Body of pancreas (tissue), 4 donors: ENCODE data around the gene SMG9. TPM values are rescaled to one million over a fixed set of nuclear protein-coding genes. Genes with fewer than 3 reads are reported as not detected.

Experiments
- ATAC-seq: fragments of 150-250 bp; one replicate; pipeline ENCODE4 v1.9.1; 2016
- DNase-seq, 4 donors: peaks; one replicate each; pipeline ENCODE4 v3.0.0-alpha.2; 2019
- H3K27ac ChIP-seq, 4 donors: fragments of 200-600 bp; sonication (generic); 1 replicate in 3 of 4; 2 replicates in 1 of 4; pipeline versions ENCODE4 v1.5.1 to v1.6.1; 2016 to 2019; ENCODE audit warnings: mild to moderate bottlenecking in 1 of 4, mixed read lengths in 1 of 4, moderate library complexity in 1 of 4
- H3K27me3 ChIP-seq, 2 donors: fragments of 200-600 bp; sonication (generic); one replicate each; pipeline ENCODE4 v1.6.0; 2016; ENCODE audit warnings: mild to moderate bottlenecking in 1 of 2
- H3K36me3 ChIP-seq, 2 donors: fragments of 200-600 bp; sonication (generic); replicated peaks in 1 of 2; 2 replicates each; pipeline ENCODE4 v1.5.1; 2016; ENCODE audit warnings: low read depth in 2 of 2; ENCODE audit not compliant: insufficient read depth in 1 of 2
- H3K4me1 ChIP-seq: fragments of 200-600 bp; sonication (generic); one replicate; pipeline ENCODE4 v1.6.0; 2016
- H3K4me3 ChIP-seq, 2 donors: fragments of 200-600 bp; sonication (generic); 1 replicate in 1 of 2; 2 replicates in 1 of 2; pipeline ENCODE4 v1.5.1; 2016 to 2019
- H3K9me3 ChIP-seq, 3 donors: fragments of 200-600 bp; sonication (generic); 1 replicate in 2 of 3; 2 replicates in 1 of 3; pipeline ENCODE4 v1.5.1; 2016
- POLR2A ChIP-seq, 3 donors: fragments of 450-650 bp; IDR thresholded peaks; one replicate each; pipeline ENCODE4 v1.6.1; 2016; ENCODE audit warnings: antibody characterized with exemption in 3 of 3, mild to moderate bottlenecking in 2 of 3
- WGBS, 2 donors: methylation state at CpG; one replicate each; pipeline ENCODE4 v1.1.5; 2017; 5-methylcytosine and 5-hydroxymethylcytosine counted together
- intact Hi-C: fragments of 100-400 bp; cut with DNase I; formaldehyde crosslinking; loops from one replicate; pipeline ENCODE4 v1.15.1; 2023
- total RNA-seq, 2 donors: library from RNA; depleted of rRNA; stranded (reverse); fragments of >200 nt; gene quantifications; one replicate each; pipeline ENCODE4 v1.1.0, GENCODE V29; 2016
- TF ChIP-seq, protein P1 (sequence below), 7 experiments: fragments of 450-650 bp in 4 of 7; fragments of 200-600 bp in 3 of 7; sonication (generic) in 3 of 7; IDR thresholded peaks; one replicate each; pipeline ENCODE4 v1.5.1; 2016 to 2019; ENCODE audit warnings: antibody characterized with exemption in 7 of 7

Gene SMG9
- total RNA-seq, 2 donors from 2014 or later = 8.3 to 52.1 TPM

DNA sequence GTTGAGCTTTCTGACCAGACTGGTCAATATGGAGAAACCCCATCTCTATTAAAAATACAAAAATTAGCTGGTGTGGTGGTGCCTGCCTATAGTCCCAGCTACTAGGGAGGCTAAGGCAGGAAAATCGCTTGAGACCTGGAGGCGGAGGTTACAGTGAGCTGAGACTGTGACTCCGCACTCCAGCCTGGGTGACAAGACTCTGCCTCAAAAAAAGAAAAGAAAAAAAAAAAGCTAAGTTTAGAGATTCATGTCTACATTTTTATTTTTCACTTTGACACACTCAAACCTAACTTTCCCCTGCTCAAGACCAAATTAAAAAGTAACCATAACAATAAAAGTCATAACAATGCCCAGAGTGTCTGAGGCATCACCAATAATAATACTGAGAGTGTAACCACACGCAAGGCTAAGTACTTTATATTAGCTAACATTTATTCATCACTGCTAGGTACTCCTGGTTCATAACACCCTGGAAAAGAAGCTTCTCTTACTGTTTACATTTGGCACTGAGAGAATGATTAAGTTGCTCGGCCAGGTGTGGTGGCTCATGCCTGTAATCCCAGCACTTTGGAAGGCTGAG, 33.2 kb downstream of the SMG9 start:
- Histone ChIP-seq H3K9me3 (no peaks in the 10 kb centered on the region), H3K27ac (no peak overlapping the region), H3K4me3 (no peak overlapping the region), H3K27me3 (no peaks in the 10 kb centered on the region), H3K36me3 (no peaks in the 10 kb centered on the region), H3K4me1 (no peaks in the 10 kb centered on the region)
- 60 to 67% methylated on average over 5 of the region's 5 CpGs for WGBS, 2 donors
- intact Hi-C loops = no loop called here
- DNase-seq (no peak), ATAC-seq (no peak)
- no peak for TF ChIP-seq POLR2A (IDR thresholded peaks at IDR 0.05)

DNA sequence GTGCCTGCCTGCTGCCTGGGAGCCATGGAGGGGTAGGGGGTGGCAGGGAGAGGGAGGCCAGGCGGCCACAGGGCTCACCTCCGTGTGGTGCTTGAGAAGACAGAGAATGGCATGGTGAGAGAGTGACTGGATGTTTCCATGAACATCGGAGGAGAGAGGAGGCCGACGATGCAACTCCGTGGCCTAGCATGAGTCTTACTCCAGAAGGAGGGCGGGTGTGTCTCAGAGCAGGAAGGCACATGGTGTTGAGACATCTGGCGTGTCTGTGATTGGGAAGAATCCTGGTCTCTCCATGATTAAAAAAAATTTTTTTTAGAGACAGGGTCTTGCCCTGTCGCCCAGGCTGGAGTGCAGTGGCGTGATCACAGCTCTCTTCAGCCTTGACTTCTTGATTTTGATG, 33.8 kb downstream of the SMG9 start:
- H3K4me3 ChIP-seq = no peak overlapping the region
- intact Hi-C loops = no loop called here
- DNase-seq = no peak
- TF ChIP-seq POLR2A (IDR thresholded peaks at IDR 0.05) = no peak
- TF ChIP-seq, protein P1, sequence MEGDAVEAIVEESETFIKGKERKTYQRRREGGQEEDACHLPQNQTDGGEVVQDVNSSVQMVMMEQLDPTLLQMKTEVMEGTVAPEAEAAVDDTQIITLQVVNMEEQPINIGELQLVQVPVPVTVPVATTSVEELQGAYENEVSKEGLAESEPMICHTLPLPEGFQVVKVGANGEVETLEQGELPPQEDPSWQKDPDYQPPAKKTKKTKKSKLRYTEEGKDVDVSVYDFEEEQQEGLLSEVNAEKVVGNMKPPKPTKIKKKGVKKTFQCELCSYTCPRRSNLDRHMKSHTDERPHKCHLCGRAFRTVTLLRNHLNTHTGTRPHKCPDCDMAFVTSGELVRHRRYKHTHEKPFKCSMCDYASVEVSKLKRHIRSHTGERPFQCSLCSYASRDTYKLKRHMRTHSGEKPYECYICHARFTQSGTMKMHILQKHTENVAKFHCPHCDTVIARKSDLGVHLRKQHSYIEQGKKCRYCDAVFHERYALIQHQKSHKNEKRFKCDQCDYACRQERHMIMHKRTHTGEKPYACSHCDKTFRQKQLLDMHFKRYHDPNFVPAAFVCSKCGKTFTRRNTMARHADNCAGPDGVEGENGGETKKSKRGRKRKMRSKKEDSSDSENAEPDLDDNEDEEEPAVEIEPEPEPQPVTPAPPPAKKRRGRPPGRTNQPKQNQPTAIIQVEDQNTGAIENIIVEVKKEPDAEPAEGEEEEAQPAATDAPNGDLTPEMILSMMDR (IDR thresholded peaks at IDR 0.05) = no peak
- H3K27ac ChIP-seq = no peak overlapping the region
- no peaks in the 10 kb centered on the region for H3K27me3 ChIP-seq
- H3K9me3 ChIP-seq = no peaks in the 10 kb centered on the region
- no peak for ATAC-seq
- H3K36me3 ChIP-seq = no peaks in the 10 kb centered on the region
- WGBS, 2 donors = 58 to 73% methylated on average over 10 of the region's 10 CpGs
- no peaks in the 10 kb centered on the region for H3K4me1 ChIP-seq

DNA sequence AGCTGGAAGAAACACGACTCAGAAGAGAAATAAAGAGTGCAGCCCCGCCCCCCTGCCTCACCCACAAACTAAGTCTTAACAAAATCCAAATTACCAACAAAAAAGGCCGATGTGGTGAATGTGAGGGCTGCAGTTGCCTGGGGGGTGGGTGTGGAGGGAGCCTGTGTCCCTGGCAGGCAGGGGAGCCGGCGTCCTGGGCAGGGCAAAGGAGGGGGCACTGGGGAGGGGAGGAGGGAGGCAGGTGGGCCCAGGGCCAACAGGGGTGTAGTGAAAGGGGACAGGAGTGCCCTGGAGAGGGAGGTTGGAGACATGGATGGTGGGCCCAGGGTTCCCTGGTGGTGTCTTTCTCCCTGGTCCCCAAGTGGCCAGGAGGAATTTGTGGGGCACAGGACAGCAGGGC, 34.8 kb downstream of the SMG9 start:
- H3K4me3 ChIP-seq = no peak overlapping the region
- H3K27ac ChIP-seq = no peak overlapping the region
- 47 to 53% methylated on average over 5 of the region's 5 CpGs for WGBS, 2 donors
- ATAC-seq = no peak
- TF ChIP-seq, protein P1 (IDR thresholded peaks at IDR 0.05) = no peak
- TF ChIP-seq POLR2A (IDR thresholded peaks at IDR 0.05) = no peak
- no peaks in the 10 kb centered on the region for H3K27me3 ChIP-seq
- no peaks in the 10 kb centered on the region for H3K4me1 ChIP-seq
- H3K36me3 ChIP-seq = no peaks in the 10 kb centered on the region
- intact Hi-C loops = no loop called here
- H3K9me3 ChIP-seq = no peaks in the 10 kb centered on the region
- no peak for DNase-seq

DNA sequence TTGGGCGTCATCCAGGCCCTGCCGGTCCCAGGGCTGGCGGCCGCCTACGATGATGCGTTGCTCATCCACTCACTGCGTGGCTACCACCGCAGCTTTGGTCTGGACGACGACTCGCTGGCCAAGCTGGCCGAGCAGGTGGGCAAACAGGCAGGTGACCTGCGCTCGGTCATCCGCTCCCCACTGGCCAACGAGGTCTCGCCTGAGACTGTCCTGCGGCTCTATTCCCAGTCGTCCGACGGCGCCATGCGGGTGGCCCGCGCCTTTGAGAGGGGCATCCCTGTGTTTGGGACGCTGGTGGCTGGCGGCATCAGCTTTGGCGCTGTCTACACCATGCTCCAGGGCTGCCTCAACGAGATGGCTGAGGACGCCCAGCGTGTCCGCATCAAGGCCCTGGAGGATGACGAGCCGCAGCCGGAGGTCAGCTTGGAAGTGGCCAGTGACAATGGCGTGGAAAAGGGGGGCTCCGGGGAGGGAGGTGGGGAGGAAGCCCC, 35.3 kb downstream of the SMG9 start:
- WGBS, 2 donors = 71 to 78% methylated on average over 13 to 21 of the region's 37 CpGs
- Histone ChIP-seq H3K9me3 (no peaks in the 10 kb centered on the region), H3K36me3 (no peaks in the 10 kb centered on the region), H3K27ac (no peak overlapping the region), H3K4me1 (no peaks in the 10 kb centered on the region), H3K27me3 (no peaks in the 10 kb centered on the region), H3K4me3 (no peak overlapping the region)
- ATAC-seq (no peak), DNase-seq (no peak)
- intact Hi-C loops = no loop called here
- no peak for TF ChIP-seq POLR2A (IDR thresholded peaks at IDR 0.05)
- TF ChIP-seq, protein P1 (IDR thresholded peaks at IDR 0.05) = no peak

DNA sequence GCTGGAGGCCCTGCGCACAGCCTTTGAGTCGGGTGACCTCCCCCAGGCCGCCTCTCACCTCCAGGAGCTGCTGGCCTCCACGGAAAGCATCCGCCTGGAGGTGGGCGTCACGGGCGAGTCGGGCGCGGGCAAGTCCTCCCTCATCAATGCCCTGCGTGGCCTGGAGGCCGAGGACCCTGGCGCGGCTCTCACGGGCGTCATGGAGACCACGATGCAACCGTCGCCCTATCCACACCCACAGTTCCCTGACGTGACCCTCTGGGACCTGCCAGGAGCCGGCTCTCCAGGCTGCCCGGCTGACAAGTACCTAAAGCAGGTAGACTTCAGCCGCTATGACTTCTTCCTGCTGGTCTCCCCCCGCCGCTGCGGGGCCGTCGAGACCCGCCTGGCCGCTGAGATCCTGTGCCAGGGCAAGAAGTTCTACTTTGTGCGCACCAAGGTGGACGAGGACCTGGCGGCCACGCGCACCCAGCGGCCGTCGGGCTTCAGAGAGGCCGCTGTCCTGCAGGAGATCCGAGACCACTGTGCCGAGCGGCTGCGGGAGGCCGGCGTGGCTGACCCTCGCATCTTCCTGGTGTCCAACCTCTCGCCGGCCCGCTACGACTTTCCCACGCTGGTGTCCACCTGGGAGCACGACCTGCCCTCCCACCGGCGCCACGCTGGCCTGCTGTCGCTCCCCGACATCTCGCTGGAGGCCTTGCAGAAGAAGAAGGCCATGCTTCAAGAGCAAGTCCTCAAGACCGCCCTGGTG, 36.0 kb downstream of the SMG9 start:
- 78 to 89% methylated on average over 24 to 35 of the region's 60 CpGs for WGBS, 2 donors

More for the DNA sequence above, 36.0 kb downstream of the SMG9 start:
- H3K4me3 ChIP-seq = no peak overlapping the region
- TF ChIP-seq POLR2A (IDR thresholded peaks at IDR 0.05) = no peak
- TF ChIP-seq, protein P1 (IDR thresholded peaks at IDR 0.05) = no peak
- intact Hi-C loops = no loop called here
- no peaks in the 10 kb centered on the region for H3K9me3 ChIP-seq
- H3K27ac ChIP-seq = no peak overlapping the region
- ATAC-seq = no peak
- no peaks in the 10 kb centered on the region for H3K27me3 ChIP-seq
- H3K4me1 ChIP-seq = no peaks in the 10 kb centered on the region
- no peak for DNase-seq
- no peaks in the 10 kb centered on the region for H3K36me3 ChIP-seq
